OCI-LY3 (cell line): ENCODE measurements around the gene FTH1.

Experiments
- EZH2phosphoT487 ChIP-seq: fragments of 200-600 bp; shearing (Covaris generic); IDR thresholded peaks from 2 replicates; pipeline ENCODE4 v1.6.1; 2018; ENCODE audit warnings: antibody characterized with exemption, mixed run types, low read depth
- TF ChIP-seq, protein P1 (sequence below): fragments of 200-600, 300-600 bp; sonication (generic); IDR thresholded peaks from 2 replicates; pipeline ENCODE4 v1.5.1; 2014; ENCODE audit warnings: antibody characterized with exemption, low read length, low read depth

DNA sequence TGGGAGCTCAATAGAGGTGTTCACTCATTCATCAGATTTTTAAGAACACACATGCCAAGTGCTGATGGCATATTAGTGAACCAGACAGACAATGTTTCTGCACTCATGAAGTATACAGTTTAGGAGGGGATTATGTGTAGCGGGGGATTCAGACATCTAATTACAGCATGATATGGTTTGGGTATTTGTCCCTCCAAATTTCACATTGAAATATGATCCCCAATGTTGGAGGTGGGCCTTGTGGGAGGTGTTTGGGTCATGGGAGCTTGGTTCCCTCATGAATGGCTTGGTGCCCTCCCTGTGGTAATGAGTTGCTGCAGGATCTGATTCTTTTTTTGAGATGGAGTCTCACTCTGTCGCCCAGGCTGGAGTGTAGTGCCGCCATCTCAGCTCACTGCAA lies 41.2 kb downstream of the FTH1 start:
- TF ChIP-seq, protein P1, sequence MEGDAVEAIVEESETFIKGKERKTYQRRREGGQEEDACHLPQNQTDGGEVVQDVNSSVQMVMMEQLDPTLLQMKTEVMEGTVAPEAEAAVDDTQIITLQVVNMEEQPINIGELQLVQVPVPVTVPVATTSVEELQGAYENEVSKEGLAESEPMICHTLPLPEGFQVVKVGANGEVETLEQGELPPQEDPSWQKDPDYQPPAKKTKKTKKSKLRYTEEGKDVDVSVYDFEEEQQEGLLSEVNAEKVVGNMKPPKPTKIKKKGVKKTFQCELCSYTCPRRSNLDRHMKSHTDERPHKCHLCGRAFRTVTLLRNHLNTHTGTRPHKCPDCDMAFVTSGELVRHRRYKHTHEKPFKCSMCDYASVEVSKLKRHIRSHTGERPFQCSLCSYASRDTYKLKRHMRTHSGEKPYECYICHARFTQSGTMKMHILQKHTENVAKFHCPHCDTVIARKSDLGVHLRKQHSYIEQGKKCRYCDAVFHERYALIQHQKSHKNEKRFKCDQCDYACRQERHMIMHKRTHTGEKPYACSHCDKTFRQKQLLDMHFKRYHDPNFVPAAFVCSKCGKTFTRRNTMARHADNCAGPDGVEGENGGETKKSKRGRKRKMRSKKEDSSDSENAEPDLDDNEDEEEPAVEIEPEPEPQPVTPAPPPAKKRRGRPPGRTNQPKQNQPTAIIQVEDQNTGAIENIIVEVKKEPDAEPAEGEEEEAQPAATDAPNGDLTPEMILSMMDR: no peak
- no peak for TF ChIP-seq EZH2phosphoT487
